Activated B cell treated with CpG ODN at 0.5 μM for 24 hours (primary cell): ENCODE results near the gene TBC1D13. TPM values are rescaled to one million over a fixed set of nuclear protein-coding genes. Genes with fewer than 3 reads are reported as not detected.
"Not testable (repeated sequence)": the region's sequence is repeated elsewhere in the genome, so short reads cannot be mapped to it uniquely, and the experiment has no call there.

Source experiments
- ATAC-seq: fragments of 200-7000 bp; cut with Tn5 transposase; one replicate; pipeline ENCODE4 v1.10.0; 2021; ENCODE audit warnings: low read depth, mild to moderate bottlenecking, moderate library complexity
- CTCF ChIA-PET: fragments of 350-600 bp; sonication (Branson Sonifier 250); formaldehyde crosslinking; loops from one replicate; lab custom pipeline; 2021; ENCODE audit warnings: antibody characterized with exemption; lab: Charles Lee
- POLR2A ChIA-PET: fragments of 350-600 bp; sonication (Branson Sonifier 250); formaldehyde crosslinking; loops from one replicate; lab custom pipeline; 2021; ENCODE audit warnings: antibody characterized with exemption; lab: Charles Lee
- DNase-seq: peaks from one replicate; pipeline ENCODE4 v3.0.0; 2022
- H3K27ac Mint-ChIP-seq: one replicate; pipeline ENCODE4 v1.8.0; 2020; ENCODE audit warnings: mixed read lengths
- H3K27me3 Mint-ChIP-seq: one replicate; pipeline ENCODE4 v1.8.0; 2021; ENCODE audit warnings: mixed read lengths
- H3K36me3 Mint-ChIP-seq: one replicate; pipeline ENCODE4 v1.8.0; 2021; ENCODE audit warnings: low read depth, mixed read lengths
- H3K4me1 Mint-ChIP-seq: one replicate; pipeline ENCODE4 v1.8.0; 2021; ENCODE audit warnings: mixed read lengths
- H3K4me3 Mint-ChIP-seq: one replicate; pipeline ENCODE4 v1.8.0; 2020; ENCODE audit warnings: mild to moderate bottlenecking, mixed read lengths
- H3K9me3 Mint-ChIP-seq: one replicate; pipeline ENCODE4 v1.8.0; 2020; ENCODE audit warnings: mixed read lengths
- intact Hi-C: fragments of 100-400 bp; cut with micrococcal nuclease; formaldehyde crosslinking; loops from one replicate; pipeline ENCODE4 v1.15.1; 2024
- total RNA-seq: library from RNA; stranded (reverse); gene quantifications from 2 replicates; pipeline ENCODE4 v1.2.3, GENCODE V29; 2022

Gene TBC1D13
- total RNA-seq, 1 donor from 2014 or later: 26.4 TPM

GRCh38 chr9:128854454-128854853, 67.4 kb downstream of the TBC1D13 start:
- H3K27me3 Mint-ChIP-seq, ATAC-seq, H3K9me3 Mint-ChIP-seq, POLR2A ChIA-PET, CTCF ChIA-PET, H3K4me3 Mint-ChIP-seq, DNase-seq, H3K27ac Mint-ChIP-seq, intact Hi-C loops, H3K4me1 Mint-ChIP-seq: not testable (repeated sequence)
- peaks cover 12% of the 10 kb centered on the region for H3K36me3 Mint-ChIP-seq

GRCh38 chr9:128858476-128858875, 71.4 kb downstream of the TBC1D13 start:
- intact Hi-C loops, H3K4me3 Mint-ChIP-seq, H3K4me1 Mint-ChIP-seq, H3K27me3 Mint-ChIP-seq, CTCF ChIA-PET, ATAC-seq, H3K27ac Mint-ChIP-seq, DNase-seq, H3K9me3 Mint-ChIP-seq, H3K36me3 Mint-ChIP-seq: not testable (repeated sequence)
- POLR2A ChIA-PET: interaction anchor here (0.6 kb wide), 1 partner anchor 74 kb away, joined by 4 read pairs; no protein-coding TSS in a partner anchor

Other genes with a start within 250 kb of the TBC1D13 start
- 208 and 237 TPM in 2 replicates for gene SPTAN1, start 234.7 kb upstream of the TBC1D13 start, total RNA-seq
- gene DYNC2I2, start 130.4 kb upstream of the TBC1D13 start, total RNA-seq: 58.0 and 60.2 TPM in 2 replicates
- gene SET, start 98.0 kb upstream of the TBC1D13 start, total RNA-seq: 762 and 801 TPM in 2 replicates
- gene PKN3, start 84.8 kb upstream of the TBC1D13 start, total RNA-seq: 16.9 and 17.4 TPM in 2 replicates
- 40.0 and 40.7 TPM in 2 replicates for gene ZDHHC12, start 63.1 kb upstream of the TBC1D13 start, total RNA-seq
- gene ZER1, start 15.3 kb upstream of the TBC1D13 start, total RNA-seq: 24.0 and 26.0 TPM in 2 replicates
- gene ENDOG, start 31.2 kb downstream of the TBC1D13 start, total RNA-seq: 14.6 and 16.9 TPM in 2 replicates
- gene SPOUT1, start 42.5 kb downstream of the TBC1D13 start, total RNA-seq: 78.9 and 79.1 TPM in 2 replicates
- 2.0 and 4.3 TPM in 2 replicates for gene KYAT1, start 94.7 kb downstream of the TBC1D13 start, total RNA-seq
- gene LRRC8A, start 94.9 kb downstream of the TBC1D13 start, total RNA-seq: 9.0 and 10.4 TPM in 2 replicates
- gene PHYHD1, start 133.7 kb downstream of the TBC1D13 start, total RNA-seq: 0.86 and 1.0 TPM in 2 replicates
- gene DOLK, start 160.3 kb downstream of the TBC1D13 start, total RNA-seq: 9.0 and 10.3 TPM in 2 replicates
- 76.9 and 103 TPM in 2 replicates for gene NUP188, start 160.4 kb downstream of the TBC1D13 start, total RNA-seq
- 60.4 and 62.9 TPM in 2 replicates for gene SH3GLB2, start 241.1 kb downstream of the TBC1D13 start, total RNA-seq
- 42.1 and 50.0 TPM in 2 replicates for gene MIGA2, start 249.4 kb downstream of the TBC1D13 start, total RNA-seq